Dermis lymphatic vessel endothelial cell (primary cell): ENCODE measurements around the gene ANAPC4. TPM values are rescaled to one million over a fixed set of nuclear protein-coding genes. Genes with fewer than 3 reads are reported as not detected.

Source experiments
- total RNA-seq: library from RNA; depleted of rRNA; stranded (reverse); fragments of >200 nt; gene quantifications from 2 replicates; pipeline ENCODE4 v1.2.1, GENCODE V29; 2014

Gene ANAPC4, protein sequence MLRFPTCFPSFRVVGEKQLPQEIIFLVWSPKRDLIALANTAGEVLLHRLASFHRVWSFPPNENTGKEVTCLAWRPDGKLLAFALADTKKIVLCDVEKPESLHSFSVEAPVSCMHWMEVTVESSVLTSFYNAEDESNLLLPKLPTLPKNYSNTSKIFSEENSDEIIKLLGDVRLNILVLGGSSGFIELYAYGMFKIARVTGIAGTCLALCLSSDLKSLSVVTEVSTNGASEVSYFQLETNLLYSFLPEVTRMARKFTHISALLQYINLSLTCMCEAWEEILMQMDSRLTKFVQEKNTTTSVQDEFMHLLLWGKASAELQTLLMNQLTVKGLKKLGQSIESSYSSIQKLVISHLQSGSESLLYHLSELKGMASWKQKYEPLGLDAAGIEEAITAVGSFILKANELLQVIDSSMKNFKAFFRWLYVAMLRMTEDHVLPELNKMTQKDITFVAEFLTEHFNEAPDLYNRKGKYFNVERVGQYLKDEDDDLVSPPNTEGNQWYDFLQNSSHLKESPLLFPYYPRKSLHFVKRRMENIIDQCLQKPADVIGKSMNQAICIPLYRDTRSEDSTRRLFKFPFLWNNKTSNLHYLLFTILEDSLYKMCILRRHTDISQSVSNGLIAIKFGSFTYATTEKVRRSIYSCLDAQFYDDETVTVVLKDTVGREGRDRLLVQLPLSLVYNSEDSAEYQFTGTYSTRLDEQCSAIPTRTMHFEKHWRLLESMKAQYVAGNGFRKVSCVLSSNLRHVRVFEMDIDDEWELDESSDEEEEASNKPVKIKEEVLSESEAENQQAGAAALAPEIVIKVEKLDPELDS
- total RNA-seq, result 23.5 and 30.9 TPM in 2 replicates

DNA sequence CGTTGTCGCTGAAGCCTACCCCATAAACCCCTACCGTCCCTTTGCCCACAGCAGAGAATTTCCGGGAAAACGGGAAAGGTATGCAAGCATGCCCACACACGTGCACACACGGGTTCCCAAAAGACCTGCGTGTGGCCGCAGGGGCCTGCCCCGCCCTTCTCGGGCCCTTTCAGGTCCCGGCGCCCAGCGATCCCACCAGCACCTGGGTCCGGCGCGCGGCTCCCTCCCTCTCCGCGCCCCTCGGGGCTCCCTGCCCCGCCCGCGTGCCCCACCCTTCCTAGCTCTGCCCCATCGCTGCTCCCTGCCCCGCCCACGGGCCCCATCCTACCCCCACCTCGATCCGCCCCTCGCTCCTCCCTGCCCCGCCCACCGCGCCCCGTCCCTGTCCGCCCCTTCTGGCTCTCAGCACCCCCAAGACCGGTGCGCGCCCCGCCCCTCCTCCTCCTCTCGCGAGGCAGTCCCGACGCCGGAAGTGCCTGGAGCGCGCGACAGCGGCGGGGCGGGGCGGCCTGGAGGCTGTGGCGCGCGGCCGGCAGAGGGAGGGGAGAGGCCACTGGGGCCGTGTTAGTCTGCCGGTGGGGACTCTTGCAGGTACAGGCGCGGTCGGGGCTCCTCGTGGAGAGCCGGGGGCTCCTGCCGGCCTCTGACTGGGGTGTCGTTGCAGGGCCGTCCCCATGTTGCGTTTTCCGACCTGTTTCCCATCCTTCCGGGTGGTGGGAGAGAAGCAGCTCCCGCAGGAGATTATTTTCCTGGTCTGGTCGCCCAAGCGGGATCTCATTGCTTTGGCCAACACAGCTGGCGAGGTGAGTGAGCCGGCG is at the start of gene ANAPC4:
Gene ANAPC4, plus strand, starts transcription at position 510 of the 818 bp plus-strand sequence. Its CDS starts 165 bp downstream, at position 675.

Other genes starting within 250 kb of the ANAPC4 start
- gene SEPSECS, start 216.8 kb upstream of the ANAPC4 start, total RNA-seq, result 8.8 and 10.0 TPM in 2 replicates
- 21.4 and 27.2 TPM in 2 replicates for gene PI4K2B, start 143.2 kb upstream of the ANAPC4 start, total RNA-seq
- 5.9 and 6.9 TPM in 2 replicates for gene ZCCHC4, start 64.5 kb upstream of the ANAPC4 start, total RNA-seq